CMK (cell line): ENCODE data around the gene FAM25G.
"Not testable (repeated sequence)": the region's sequence is repeated elsewhere in the genome, so short reads cannot be mapped to it uniquely, and the experiment has no call there.

Experiments
- DNase-seq: peaks from one replicate; pipeline ENCODE4 v3.0.0-alpha.2; 2010; ENCODE audit warnings: low read depth

FAM25G gene

GRCh38 chr10:47465216-47465917, 26.1 kb downstream of the FAM25G start:
- not testable (repeated sequence) for DNase-seq

- DNase-seq, result not testable (repeated sequence)
Measured at GRCh38 chr10:47462577-47463358, 28.7 kb downstream of the FAM25G start.

GRCh38 chr10:47461261-47461687, 30.2 kb downstream of the FAM25G start:
- DNase-seq, result not testable (repeated sequence)

- DNase-seq, result no peak
Measured at GRCh38 chr10:47458466-47459154, 32.9 kb downstream of the FAM25G start.

- DNase-seq, result no peak
Measured at GRCh38 chr10:47457826-47458225, 33.7 kb downstream of the FAM25G start.

- DNase-seq, result no peak
Measured at GRCh38 chr10:47457528-47457820, 34.0 kb downstream of the FAM25G start.

- DNase-seq, result no peak
Measured at GRCh38 chr10:47456794-47457527, 34.5 kb downstream of the FAM25G start.

- no peak for DNase-seq
Measured at GRCh38 chr10:47456079-47456785, 35.3 kb downstream of the FAM25G start.

- DNase-seq, result not testable (repeated sequence)
Measured at GRCh38 chr10:47455350-47456078, 36.0 kb downstream of the FAM25G start.

- no peak for DNase-seq
Measured at GRCh38 chr10:47454780-47455058, 36.8 kb downstream of the FAM25G start.

GRCh38 chr10:47454008-47454779, 37.3 kb downstream of the FAM25G start:
- no peak for DNase-seq

GRCh38 chr10:47453141-47454007, 38.1 kb downstream of the FAM25G start:
- DNase-seq, result no peak

- DNase-seq, result no peak
Measured at GRCh38 chr10:47452495-47453140, 38.9 kb downstream of the FAM25G start.

- DNase-seq, result no peak
Measured at GRCh38 chr10:47451998-47452494, 39.5 kb downstream of the FAM25G start.

- DNase-seq, result no peak
Measured at GRCh38 chr10:47451273-47451997, 40.1 kb downstream of the FAM25G start.

- no peak for DNase-seq
Measured at GRCh38 chr10:47450442-47450841, 41.1 kb downstream of the FAM25G start.

GRCh38 chr10:47449979-47450378, 41.5 kb downstream of the FAM25G start:
- no peak for DNase-seq
